ENCODE results near the gene MGRN1.

MGRN1 gene

GRCh38 chr16:4733747-4734062 is 109.1 kb downstream of the MGRN1 start (continued):
- TF ChIP-seq, protein P1, sequence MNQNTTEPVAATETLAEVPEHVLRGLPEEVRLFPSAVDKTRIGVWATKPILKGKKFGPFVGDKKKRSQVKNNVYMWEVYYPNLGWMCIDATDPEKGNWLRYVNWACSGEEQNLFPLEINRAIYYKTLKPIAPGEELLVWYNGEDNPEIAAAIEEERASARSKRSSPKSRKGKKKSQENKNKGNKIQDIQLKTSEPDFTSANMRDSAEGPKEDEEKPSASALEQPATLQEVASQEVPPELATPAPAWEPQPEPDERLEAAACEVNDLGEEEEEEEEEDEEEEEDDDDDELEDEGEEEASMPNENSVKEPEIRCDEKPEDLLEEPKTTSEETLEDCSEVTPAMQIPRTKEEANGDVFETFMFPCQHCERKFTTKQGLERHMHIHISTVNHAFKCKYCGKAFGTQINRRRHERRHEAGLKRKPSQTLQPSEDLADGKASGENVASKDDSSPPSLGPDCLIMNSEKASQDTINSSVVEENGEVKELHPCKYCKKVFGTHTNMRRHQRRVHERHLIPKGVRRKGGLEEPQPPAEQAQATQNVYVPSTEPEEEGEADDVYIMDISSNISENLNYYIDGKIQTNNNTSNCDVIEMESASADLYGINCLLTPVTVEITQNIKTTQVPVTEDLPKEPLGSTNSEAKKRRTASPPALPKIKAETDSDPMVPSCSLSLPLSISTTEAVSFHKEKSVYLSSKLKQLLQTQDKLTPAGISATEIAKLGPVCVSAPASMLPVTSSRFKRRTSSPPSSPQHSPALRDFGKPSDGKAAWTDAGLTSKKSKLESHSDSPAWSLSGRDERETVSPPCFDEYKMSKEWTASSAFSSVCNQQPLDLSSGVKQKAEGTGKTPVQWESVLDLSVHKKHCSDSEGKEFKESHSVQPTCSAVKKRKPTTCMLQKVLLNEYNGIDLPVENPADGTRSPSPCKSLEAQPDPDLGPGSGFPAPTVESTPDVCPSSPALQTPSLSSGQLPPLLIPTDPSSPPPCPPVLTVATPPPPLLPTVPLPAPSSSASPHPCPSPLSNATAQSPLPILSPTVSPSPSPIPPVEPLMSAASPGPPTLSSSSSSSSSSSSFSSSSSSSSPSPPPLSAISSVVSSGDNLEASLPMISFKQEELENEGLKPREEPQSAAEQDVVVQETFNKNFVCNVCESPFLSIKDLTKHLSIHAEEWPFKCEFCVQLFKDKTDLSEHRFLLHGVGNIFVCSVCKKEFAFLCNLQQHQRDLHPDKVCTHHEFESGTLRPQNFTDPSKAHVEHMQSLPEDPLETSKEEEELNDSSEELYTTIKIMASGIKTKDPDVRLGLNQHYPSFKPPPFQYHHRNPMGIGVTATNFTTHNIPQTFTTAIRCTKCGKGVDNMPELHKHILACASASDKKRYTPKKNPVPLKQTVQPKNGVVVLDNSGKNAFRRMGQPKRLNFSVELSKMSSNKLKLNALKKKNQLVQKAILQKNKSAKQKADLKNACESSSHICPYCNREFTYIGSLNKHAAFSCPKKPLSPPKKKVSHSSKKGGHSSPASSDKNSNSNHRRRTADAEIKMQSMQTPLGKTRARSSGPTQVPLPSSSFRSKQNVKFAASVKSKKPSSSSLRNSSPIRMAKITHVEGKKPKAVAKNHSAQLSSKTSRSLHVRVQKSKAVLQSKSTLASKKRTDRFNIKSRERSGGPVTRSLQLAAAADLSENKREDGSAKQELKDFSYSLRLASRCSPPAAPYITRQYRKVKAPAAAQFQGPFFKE (tag by site-specific recombination; IDR thresholded peaks at IDR 0.05; ENCODE audit: borderline replicate concordance) = no peak
- TF ChIP-seq MYNN (tag by site-specific recombination; IDR thresholded peaks at IDR 0.05; ENCODE audit: borderline replicate concordance) (no peak), ZNF707 (tag by site-specific recombination; IDR thresholded peaks at IDR 0.05) (no peak), ZNF248 (tag by site-specific recombination; IDR thresholded peaks at IDR 0.05) (no peak), ZNF530 (tag by site-specific recombination; IDR thresholded peaks at IDR 0.05; ENCODE audit: low read depth) (no peak), KLF7 (tag by site-specific recombination; IDR thresholded peaks at IDR 0.05; ENCODE audit: borderline replicate concordance) (0 out of 2 replicates have a peak, but pooled peaks have one; percentile 9), ZNF549 (tag by site-specific recombination; IDR thresholded peaks at IDR 0.05) (no peak), HIC1 (tag by site-specific recombination; IDR thresholded peaks at IDR 0.05) (peak; percentile 24; the same call in 1 of the 2 replicates), ZBTB48 (tag by site-specific recombination; IDR thresholded peaks at IDR 0.05) (peak; percentile 60; the same call in 1 of the 2 replicates), KLF10 (tag by site-specific recombination; IDR thresholded peaks at IDR 0.05) (no peak), ZFP37 (tag by site-specific recombination; IDR thresholded peaks at IDR 0.05) (0 out of 2 replicates have a peak, but pooled peaks have one; percentile 40), PATZ1 (tag by site-specific recombination; IDR thresholded peaks at IDR 0.05) (0 out of 2 replicates have a peak, but pooled peaks have one; percentile 13), ZNF629 (tag by site-specific recombination; IDR thresholded peaks at IDR 0.05) (0 out of 2 replicates have a peak, but pooled peaks have one; percentile 6), ZSCAN23 (tag by site-specific recombination; IDR thresholded peaks at IDR 0.05) (no peak)

- CTCF ChIA-PET = interaction anchor here (0.5 to 1.7 kb wide), 3 partner anchors 61 to 238 kb away, joined by 3 to 10 read pairs (median 3); no protein-coding TSS in a partner anchor
- Histone ChIP-seq H3K9me3 (ENCODE audit: control insufficient read depth, insufficient read depth, low read depth, low read length) (no peaks in the 10 kb centered on the region), H3K4me3 (ENCODE audit: low read depth, low read length) (peak within 1 kb of the TSS; percentile 94), H3K36me3 (ENCODE audit: control insufficient read depth in 2 of 2, insufficient read depth in 1 of 2, low read length in 2 of 2) (peaks cover 3 to 24% of the 10 kb centered on the region in 2 experiments; a peak in 2 of 3 replicates), H3K27ac (ENCODE audit: extremely low read depth, low read depth, low read length) (peak within 1 kb of the TSS; percentile 91), H3K4me1 (ENCODE audit: control insufficient read depth, insufficient read depth, low read length) (no peaks in the 10 kb centered on the region)
- POLR2A ChIA-PET = interaction anchor here (0.6 to 3.0 kb wide), 27 partner anchors 11 to 421 kb away, joined by 3 to 43 read pairs (median 4); partner anchors contain the start of genes GLYR1, MGRN1, NUDT16L1 and ROGDI
- TF ChIP-seq ZNF16 (tag by site-specific recombination; IDR thresholded peaks at IDR 0.05; ENCODE audit: low read depth) = no peak
- TF ChIP-seq ZNF501 (tag by site-specific recombination; IDR thresholded peaks at IDR 0.05) = no peak
- TF ChIP-seq HOXC10 (CRISPR knock-in tag; IDR thresholded peaks at IDR 0.05) = no peak
- TF ChIP-seq ZBTB8A (tag by site-specific recombination; IDR thresholded peaks at IDR 0.05) = 0 out of 2 replicates have a peak, but pooled peaks have one; percentile 41
- TF ChIP-seq ZSCAN30 (tag by site-specific recombination; IDR thresholded peaks at IDR 0.05) = peak; percentile 89
- no peak for TF ChIP-seq ZNF239 (tag by site-specific recombination; IDR thresholded peaks at IDR 0.05)
- no peak; the same call in 1 of the 2 replicates for TF ChIP-seq KLF17 (tag by site-specific recombination; IDR thresholded peaks at IDR 0.05)
- TF ChIP-seq ZNF747 (tag by site-specific recombination; IDR thresholded peaks at IDR 0.05) = no peak
- TF ChIP-seq GLI4 (tag by site-specific recombination; IDR thresholded peaks at IDR 0.05) = no peak
- TF ChIP-seq ZNF2 (tag by site-specific recombination; IDR thresholded peaks at IDR 0.05) = no peak
- no peak for TF ChIP-seq ZNF530 (tag by site-specific recombination; IDR thresholded peaks at IDR 0.05; ENCODE audit: low read depth)
Measured at GRCh38 chr16:4734063-4734729, 109.6 kb downstream of the MGRN1 start, which contains the start of the genes ANKS3 and DNAAF8. Gene ANKS3, minus strand, starts transcription at chr16:4734271. Its CDS starts 4,122 bp downstream, at chr16:4730149. Gene DNAAF8, plus strand, starts transcription at chr16:4734537. Its CDS starts 1,978 bp downstream, at chr16:4736515.
